Activated naive CD8-positive, alpha-beta T cell treated with anti-CD3 and anti-CD28 coated beads for 36 hours (primary cell): ENCODE measurements around the gene TLCD1. TPM values are rescaled to one million over a fixed set of nuclear protein-coding genes. Genes with fewer than 3 reads are reported as not detected.

Experiments used
- DNase-seq: peaks from one replicate; pipeline ENCODE4 v3.0.0; 2021
- H3K27ac Mint-ChIP-seq: one replicate; pipeline ENCODE4 v1.8.0; 2022; ENCODE audit warnings: mild to moderate bottlenecking, moderate library complexity, mixed read lengths
- H3K27me3 Mint-ChIP-seq: one replicate; pipeline ENCODE4 v1.8.0; 2022; ENCODE audit warnings: mild to moderate bottlenecking, mixed read lengths
- H3K36me3 Mint-ChIP-seq: one replicate; pipeline ENCODE4 v1.8.0; 2021; ENCODE audit warnings: mild to moderate bottlenecking, mixed read lengths
- H3K4me1 Mint-ChIP-seq: one replicate; pipeline ENCODE4 v1.8.0; 2021; ENCODE audit warnings: mixed read lengths
- H3K4me3 Mint-ChIP-seq: one replicate; pipeline ENCODE4 v1.8.0; 2022; ENCODE audit warnings: mild to moderate bottlenecking, moderate library complexity, mixed read lengths
- H3K9me3 Mint-ChIP-seq: one replicate; pipeline ENCODE4 v1.8.0; 2022; ENCODE audit warnings: mixed read lengths
- total RNA-seq, 2 experiments: library from RNA; stranded (reverse); gene quantifications; one replicate each; pipeline ENCODE4 v1.2.3, GENCODE V29; 2021

Gene TLCD1, protein sequence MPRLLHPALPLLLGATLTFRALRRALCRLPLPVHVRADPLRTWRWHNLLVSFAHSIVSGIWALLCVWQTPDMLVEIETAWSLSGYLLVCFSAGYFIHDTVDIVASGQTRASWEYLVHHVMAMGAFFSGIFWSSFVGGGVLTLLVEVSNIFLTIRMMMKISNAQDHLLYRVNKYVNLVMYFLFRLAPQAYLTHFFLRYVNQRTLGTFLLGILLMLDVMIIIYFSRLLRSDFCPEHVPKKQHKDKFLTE
- 10 to 100 TPM; 15.5 to 17.8 TPM for total RNA-seq

DNA sequence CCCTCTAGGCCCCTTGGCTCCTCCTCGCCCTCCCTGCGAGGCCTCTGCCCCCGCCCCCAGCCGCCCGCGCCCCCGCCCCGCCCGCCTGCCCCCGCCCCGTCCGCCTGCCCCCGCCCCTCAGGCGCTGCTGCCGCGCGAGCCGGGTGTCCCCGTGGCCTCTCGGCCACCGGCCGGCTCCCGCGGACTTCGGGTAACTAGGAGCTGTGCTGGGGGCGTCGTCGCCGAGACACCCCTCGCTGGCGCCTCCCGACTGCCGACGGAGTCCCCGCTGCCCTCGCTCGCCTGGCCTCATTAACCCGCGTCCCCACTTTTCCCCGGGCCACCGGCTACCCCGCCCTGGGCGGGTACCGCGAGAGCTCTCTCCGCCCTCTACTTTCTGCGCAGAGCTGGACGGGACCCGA lies at the start of gene TLCD1:
Gene TLCD1, minus strand, starts transcription at position 8 of the 401 bp plus-strand sequence. CDS start 136 bp downstream, outside the sequence.
- H3K27ac Mint-ChIP-seq, result peak within 1 kb of the TSS; percentile 99
- peaks cover 46% of the 10 kb centered on the region for H3K4me1 Mint-ChIP-seq
- DNase-seq, result peak; percentile 85
- peaks cover 4% of the 10 kb centered on the region for H3K27me3 Mint-ChIP-seq
- peak within 1 kb of the TSS; percentile 100 for H3K4me3 Mint-ChIP-seq
- peaks cover 45% of the 10 kb centered on the region for H3K36me3 Mint-ChIP-seq
- no peaks in the 10 kb centered on the region for H3K9me3 Mint-ChIP-seq

DNA sequence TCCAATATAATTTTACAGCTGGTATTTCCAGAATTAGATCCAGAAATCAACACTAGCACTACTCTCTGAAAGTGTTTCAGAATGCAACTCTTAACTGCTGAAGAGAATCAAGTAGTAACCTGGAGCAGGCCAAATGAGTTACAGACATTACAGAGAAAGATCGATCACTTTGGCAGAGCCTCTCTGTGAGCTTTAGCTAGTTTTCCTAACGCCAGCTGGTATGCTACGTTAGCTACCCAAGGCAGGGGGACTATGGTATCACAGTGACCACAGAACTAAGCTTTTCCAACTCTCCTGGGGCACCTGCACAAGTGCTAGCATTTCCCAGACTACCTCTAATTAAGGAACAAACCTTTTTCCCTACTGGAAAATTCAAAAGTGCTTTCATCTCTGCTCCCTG lies 48.2 kb upstream of the TLCD1 start:
- Mint-ChIP-seq H3K4me1 (peaks cover 25% of the 10 kb centered on the region), H3K27ac (peak overlapping the region; percentile 8), H3K36me3 (peaks cover 9% of the 10 kb centered on the region), H3K27me3 (no peaks in the 10 kb centered on the region), H3K9me3 (no peaks in the 10 kb centered on the region), H3K4me3 (no peak overlapping the region)
- no peak for DNase-seq

DNA sequence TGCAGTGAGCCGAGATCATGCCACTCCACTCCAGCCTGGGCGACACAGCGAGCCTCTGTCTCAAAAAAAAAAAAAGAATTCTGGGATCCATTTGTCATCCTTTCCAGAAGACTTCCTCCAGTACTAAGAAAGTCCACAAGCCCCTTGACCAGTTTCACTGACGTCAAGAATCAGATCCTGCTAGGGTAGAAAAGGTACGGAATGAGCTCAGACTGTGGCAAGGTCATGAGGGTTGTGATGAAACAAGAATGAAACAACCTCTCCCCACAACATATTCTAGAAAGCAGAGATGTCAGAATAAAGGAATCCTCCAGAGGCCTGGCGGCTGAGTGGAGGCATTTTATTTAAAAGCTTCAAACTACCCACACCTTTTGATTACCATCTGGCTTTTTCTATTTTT lies 47.7 kb upstream of the TLCD1 start:
- H3K9me3 Mint-ChIP-seq, result no peaks in the 10 kb centered on the region
- H3K4me1 Mint-ChIP-seq, result peaks cover 20% of the 10 kb centered on the region
- H3K27me3 Mint-ChIP-seq, result no peaks in the 10 kb centered on the region
- H3K36me3 Mint-ChIP-seq, result peaks cover 5% of the 10 kb centered on the region
- no peak for DNase-seq
- peak overlapping the region; percentile 8 for H3K27ac Mint-ChIP-seq
- no peak overlapping the region for H3K4me3 Mint-ChIP-seq

DNA sequence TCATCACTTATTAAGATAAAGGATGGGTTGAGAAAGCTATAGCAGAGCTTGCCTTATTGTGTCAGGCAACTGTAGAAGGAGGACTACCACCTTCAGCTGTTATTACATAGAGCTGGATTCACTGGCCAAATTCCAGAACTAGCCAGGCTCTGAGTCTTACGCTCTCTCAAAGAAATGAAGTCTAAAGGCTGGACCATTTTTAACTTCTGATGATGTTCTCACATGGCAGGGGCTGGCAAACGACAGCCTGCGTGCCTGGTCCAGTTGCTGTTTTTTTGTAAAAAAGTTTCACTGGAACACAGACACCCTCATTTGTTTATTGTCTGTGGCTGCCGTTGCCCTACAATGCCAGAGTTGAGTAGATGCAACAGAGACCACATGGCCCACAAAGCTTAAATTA lies 39.0 kb upstream of the TLCD1 start:
- no peak overlapping the region for H3K27ac Mint-ChIP-seq
- DNase-seq, result no peak
- H3K9me3 Mint-ChIP-seq, result no peaks in the 10 kb centered on the region
- H3K4me3 Mint-ChIP-seq, result no peak overlapping the region
- H3K4me1 Mint-ChIP-seq, result peaks cover 12% of the 10 kb centered on the region
- H3K27me3 Mint-ChIP-seq, result no peaks in the 10 kb centered on the region
- peaks cover 2% of the 10 kb centered on the region for H3K36me3 Mint-ChIP-seq

DNA sequence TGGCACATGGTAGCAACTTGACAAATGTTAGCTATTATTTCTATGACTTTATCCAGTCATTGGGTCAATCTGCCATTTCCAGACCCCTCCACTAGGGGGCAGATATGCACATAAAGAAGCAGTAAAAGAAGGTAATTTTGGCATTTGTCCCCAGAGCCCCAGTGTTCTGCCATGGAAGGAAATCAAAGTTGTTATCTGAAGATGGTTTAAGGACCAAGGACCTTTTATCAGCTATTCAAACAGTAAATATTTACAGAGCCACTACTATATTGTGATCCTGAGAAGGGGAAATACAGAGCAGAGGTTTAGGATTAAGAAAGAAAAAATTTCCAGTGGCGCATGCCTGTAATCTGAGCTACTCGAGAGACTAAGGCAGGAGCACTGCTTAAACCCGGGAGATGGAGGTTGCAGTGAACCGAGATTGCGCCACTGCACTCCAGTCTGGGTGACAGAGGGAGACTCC lies 37.8 kb upstream of the TLCD1 start:
- DNase-seq, result peak; percentile 63
- Mint-ChIP-seq H3K9me3 (no peaks in the 10 kb centered on the region), H3K27ac (peak overlapping the region; percentile 69), H3K27me3 (no peaks in the 10 kb centered on the region), H3K4me3 (no peak overlapping the region), H3K36me3 (peaks cover 4% of the 10 kb centered on the region), H3K4me1 (peaks cover 12% of the 10 kb centered on the region)

DNA sequence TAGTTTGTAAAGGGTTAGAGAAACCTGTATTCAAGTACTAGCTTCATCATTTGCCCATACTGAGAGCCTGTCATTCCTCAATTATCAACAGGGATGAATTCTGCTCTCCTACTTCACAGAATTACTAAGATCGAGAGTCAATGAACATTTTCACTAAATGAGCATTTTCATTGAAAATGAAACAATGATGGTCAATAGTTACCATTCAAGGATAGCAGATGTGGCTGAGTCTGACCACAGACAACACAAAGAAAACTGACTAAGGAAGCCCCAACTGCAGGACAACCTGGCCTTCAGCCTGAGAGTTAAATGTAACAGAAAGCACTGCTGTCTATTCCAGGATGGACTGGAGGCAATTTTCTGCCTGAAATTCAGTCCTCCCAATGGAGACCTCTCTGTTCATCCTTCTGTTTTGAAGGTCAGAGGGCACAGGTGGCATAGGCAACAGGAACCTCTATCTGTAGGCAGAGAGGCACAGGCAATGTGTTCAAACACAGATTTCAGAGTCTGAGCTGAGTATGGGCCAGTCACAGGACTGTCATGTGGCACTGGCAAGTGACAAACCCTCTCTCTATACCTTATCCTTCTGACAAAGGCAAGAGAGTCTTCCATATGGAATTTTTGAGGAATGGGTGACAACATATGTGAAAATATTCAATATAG lies 37.2 kb upstream of the TLCD1 start:
- no peaks in the 10 kb centered on the region for H3K27me3 Mint-ChIP-seq
- H3K36me3 Mint-ChIP-seq, result peaks cover 4% of the 10 kb centered on the region
- H3K27ac Mint-ChIP-seq, result no peak overlapping the region
- H3K4me3 Mint-ChIP-seq, result no peak overlapping the region
- H3K4me1 Mint-ChIP-seq, result peaks cover 12% of the 10 kb centered on the region
- no peaks in the 10 kb centered on the region for H3K9me3 Mint-ChIP-seq
- DNase-seq, result no peak

DNA sequence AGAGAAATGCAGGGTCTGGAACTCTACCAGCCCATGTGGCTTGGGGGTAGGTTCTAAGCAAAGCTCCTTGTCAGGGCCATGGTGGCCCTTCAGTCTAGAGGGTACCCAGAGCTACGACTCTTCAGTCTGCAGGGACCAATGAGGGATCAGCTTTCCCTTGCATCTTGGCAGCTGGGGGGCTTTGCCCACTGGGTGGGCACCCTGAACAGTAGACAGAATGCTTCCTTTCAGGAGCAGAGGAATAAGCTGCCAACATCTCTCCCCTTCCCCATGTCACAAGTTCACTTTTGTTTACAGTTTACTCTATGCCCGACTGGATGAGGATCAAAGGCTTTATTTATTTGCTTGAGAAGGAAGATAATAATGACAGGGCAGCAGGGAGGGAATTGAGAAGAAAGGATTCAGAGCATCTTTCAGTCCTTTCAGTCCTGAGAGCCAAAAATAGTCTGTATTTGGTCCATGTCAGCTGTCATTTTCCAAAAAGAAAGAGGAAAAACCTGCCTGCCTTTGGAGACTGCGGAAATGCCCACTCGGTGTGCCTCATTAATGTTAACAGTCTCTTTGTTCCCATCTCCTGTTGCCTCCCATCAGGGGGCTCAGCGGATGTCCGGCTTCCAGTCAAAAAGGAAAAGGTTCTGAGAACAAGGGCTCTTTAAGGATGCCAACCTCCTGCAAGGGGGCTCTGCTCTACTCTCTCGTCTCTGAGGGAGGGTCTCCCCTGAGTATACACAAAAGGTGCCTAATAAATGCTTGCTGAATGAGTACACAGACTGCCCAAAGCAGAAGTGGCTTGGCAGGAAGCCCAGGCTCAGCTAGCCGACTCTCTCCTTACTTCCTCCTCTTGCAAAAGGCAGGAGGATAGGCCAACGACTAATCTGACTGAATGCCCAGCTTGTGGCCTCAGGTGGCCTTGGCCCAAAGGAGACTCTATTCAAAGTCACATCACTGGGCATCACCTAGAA lies 34.8 kb upstream of the TLCD1 start:
- Mint-ChIP-seq H3K9me3 (no peaks in the 10 kb centered on the region), H3K27me3 (no peaks in the 10 kb centered on the region), H3K4me3 (no peak overlapping the region), H3K27ac (peak overlapping the region; percentile 56), H3K36me3 (peaks cover 4% of the 10 kb centered on the region), H3K4me1 (peaks cover 12% of the 10 kb centered on the region)
- no peak for DNase-seq

DNA sequence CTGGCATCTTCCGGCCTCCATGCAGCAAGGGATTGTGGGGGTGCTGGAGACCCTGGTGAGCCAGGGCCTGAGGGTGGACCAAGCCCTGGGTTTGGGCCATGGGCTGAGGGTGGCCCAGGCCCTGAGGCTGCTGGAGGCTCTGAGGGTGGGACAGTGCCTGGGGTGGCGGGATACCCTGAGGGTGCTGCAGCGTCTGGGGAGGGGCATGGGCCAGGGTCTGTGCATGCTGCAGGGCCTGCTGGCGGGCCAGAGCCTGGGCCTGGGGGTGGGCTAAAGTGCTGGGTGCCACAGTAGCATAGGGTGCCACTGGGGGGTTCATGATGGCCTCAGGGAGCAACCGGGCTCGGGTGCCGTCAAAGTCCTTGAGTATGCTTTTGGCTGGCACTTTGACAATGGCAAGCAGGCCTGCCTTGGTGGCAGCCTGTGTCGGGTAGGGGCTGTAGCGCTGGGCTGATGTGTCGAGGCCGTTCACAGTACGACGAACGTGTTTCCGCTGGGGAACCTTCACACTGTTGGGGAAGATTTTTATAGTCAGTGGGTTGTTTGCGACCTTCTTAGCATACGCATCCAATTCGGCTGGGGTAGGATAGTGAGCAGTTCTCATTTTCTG lies 33.3 kb upstream of the TLCD1 start:
- no peak for DNase-seq
- H3K36me3 Mint-ChIP-seq, result peaks cover 4% of the 10 kb centered on the region
- peaks cover 12% of the 10 kb centered on the region for H3K4me1 Mint-ChIP-seq
- no peak overlapping the region for H3K27ac Mint-ChIP-seq
- no peaks in the 10 kb centered on the region for H3K27me3 Mint-ChIP-seq
- H3K9me3 Mint-ChIP-seq, result no peaks in the 10 kb centered on the region
- no peak overlapping the region for H3K4me3 Mint-ChIP-seq

DNA sequence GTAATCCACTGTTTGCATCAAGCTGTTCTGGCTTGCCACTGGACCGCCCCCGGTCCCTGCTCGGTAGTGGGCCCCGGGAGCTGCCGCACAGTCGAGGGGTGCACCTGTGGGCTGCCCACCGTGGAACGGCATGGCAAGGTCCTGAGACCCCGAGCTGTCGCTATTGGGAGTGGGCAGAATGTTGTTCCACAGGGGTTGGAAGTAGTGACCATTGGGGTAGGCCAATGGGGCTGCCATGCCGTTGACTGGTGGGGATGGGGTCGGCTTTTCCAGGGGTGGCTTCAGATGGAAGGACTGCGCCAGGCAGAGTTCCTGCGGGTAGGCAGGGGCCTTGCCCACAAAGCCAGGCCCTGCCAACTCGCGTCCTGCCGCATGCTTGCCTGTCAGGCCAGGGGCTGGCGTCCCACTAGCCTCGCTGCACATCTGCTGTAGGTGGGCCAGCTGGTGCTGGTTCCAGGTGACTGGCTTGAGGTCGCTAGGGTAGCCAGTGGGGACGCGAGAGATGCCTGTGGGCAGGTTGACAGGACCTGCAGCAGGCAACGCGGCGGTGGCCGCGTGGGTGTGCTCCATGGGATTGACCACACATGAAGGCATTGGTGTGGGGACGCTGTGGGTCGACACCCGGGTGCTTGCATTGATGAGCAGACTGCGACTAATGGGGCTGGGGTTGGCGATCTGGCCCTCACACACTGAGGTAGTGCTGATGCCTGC lies 32.5 kb upstream of the TLCD1 start:
- H3K4me1 Mint-ChIP-seq, result peaks cover 8% of the 10 kb centered on the region
- DNase-seq, result no peak
- H3K27me3 Mint-ChIP-seq, result no peaks in the 10 kb centered on the region
- no peak overlapping the region for H3K4me3 Mint-ChIP-seq
- H3K9me3 Mint-ChIP-seq, result no peaks in the 10 kb centered on the region
- no peak overlapping the region for H3K27ac Mint-ChIP-seq
- H3K36me3 Mint-ChIP-seq, result peaks cover 2% of the 10 kb centered on the region

DNA sequence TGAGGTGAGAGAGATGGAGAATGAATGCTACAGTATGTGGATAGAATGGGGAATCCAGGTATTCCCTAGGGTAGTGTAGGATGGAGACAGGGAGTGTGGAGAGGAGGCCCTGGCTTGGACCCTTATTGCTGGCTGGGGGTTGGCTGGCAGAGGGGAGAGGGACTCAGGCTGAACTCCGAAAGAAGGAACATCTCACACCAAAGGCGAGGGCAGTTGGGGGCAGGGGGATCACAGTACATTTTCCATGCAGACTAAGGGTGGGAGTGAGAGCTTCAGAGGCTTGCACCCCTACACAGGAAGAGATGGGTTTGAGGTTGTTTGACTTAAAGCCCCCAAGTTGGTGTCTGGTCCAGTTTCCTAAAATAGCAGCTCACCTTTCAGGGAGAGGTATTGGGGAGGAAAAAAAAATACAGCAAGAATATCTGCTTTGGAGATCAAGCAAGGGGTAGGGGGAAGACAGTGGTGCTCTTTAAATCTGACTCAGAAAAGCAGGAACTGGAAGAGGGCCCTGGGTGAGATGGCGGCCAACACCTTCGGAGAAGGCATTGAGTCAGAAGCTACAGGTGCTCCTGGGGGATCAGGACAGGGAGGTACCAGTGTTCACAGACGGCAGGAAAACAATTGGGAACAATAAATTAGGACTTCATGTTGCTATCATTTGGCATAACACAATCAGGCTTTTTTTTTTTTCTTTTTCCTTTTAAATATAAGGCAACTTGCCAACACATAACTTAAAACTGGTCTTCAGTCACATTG lies 30.2 kb upstream of the TLCD1 start:
- Mint-ChIP-seq H3K36me3 (peaks cover 7% of the 10 kb centered on the region), H3K27ac (peak overlapping the region; percentile 34), H3K4me3 (no peak overlapping the region), H3K27me3 (no peaks in the 10 kb centered on the region), H3K9me3 (no peaks in the 10 kb centered on the region), H3K4me1 (no peaks in the 10 kb centered on the region)
- DNase-seq, result no peak

DNA sequence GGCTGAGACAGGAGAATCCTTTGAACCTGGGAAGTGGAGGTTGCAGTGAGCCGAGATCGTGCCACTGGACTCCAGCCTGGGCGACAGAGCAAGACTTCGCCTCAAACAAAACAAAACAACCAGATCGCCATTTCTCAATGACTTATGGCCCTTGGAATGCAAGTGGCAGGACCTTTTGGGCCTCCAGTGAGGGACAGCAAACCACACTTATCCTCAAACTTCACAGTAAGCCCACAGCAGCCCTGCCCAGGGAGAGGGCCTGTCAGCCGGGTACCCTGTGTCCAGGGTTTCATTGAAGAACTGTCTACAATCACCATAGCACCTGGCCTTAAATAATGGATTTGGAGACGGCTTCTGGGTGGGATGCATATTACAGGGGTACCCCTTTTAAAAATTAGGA lies 29.5 kb upstream of the TLCD1 start:
- Mint-ChIP-seq H3K36me3 (peaks cover 14% of the 10 kb centered on the region), H3K27ac (peak overlapping the region; percentile 34), H3K4me1 (peaks cover 3% of the 10 kb centered on the region)

DNA sequence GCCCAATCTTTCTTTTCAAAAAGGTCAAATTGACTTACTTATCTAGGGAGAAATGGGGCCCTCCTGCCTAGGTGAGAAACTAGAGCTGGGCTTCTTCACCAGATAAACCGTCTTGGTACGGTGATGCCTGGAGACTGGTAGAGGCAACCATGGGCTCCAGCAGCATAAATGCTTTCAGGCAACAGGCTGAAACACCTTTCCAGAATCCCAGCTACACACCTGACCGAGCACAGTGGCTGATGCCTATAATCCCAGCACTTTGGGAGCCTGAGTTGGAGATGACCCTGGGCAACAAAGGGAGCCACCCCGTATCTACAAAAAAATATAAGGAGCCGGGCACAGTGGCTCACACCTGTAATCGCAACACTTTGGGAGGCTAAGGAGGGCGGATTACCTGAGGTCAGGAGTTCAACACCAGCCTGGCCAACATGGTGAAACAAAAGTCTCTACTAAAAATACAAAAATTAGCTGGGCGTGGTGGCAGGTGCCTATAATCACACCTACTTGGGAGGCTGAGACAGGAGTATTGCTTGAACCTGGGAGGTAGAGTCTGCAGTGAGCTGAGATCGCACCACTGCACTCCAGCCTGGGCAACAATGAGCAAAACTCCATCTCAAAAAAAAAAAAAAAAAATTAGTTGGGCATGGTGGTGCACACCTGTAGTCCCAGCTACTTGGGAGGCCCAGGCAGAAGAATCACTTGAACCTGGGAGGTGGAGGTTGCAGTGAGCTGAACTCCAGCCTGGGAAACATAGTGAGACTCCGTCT lies 25.8 kb upstream of the TLCD1 start:
- Mint-ChIP-seq H3K4me3 (no peak overlapping the region), H3K9me3 (no peaks in the 10 kb centered on the region), H3K27ac (no peak overlapping the region), H3K36me3 (peaks cover 33% of the 10 kb centered on the region), H3K4me1 (peaks cover 24% of the 10 kb centered on the region), H3K27me3 (no peaks in the 10 kb centered on the region)
- DNase-seq, result no peak

More for the DNA sequence above, 29.5 kb upstream of the TLCD1 start:
- H3K9me3 Mint-ChIP-seq, result no peaks in the 10 kb centered on the region
- no peak for DNase-seq
- H3K27me3 Mint-ChIP-seq, result no peaks in the 10 kb centered on the region
- H3K4me3 Mint-ChIP-seq, result no peak overlapping the region
